Endothelial cell of umbilical vein (primary cell): ENCODE measurements around the gene ZNF528. TPM values are rescaled to one million over a fixed set of nuclear protein-coding genes. Genes with fewer than 3 reads are reported as not detected.

Source experiments
- polyA plus RNA-seq, 4 experiments: library from polyadenylated mRNA; depleted of rRNA in 3 of 4; stranded (reverse) in 3 of 4; unstranded in 1 of 4; fragments of >200 nt; gene quantifications; 2 replicates each; pipeline versions ENCODE4 v1.2.1 to v1.2.3, GENCODE V29; 2011 to 2012; ENCODE audit warnings: missing spikeins in 1 of 4
- small RNA-seq: library from RNA; depleted of rRNA; stranded (forward); fragments of <200 nt; gene quantifications from one replicate; pipeline ENCODE3, GENCODE V24; 2012; ENCODE audit warnings: low replicate concordance, low read depth; ENCODE audit not compliant: insufficient read depth, insufficient read length
- total RNA-seq: library from RNA; stranded (reverse); gene quantifications from 2 replicates; pipeline ENCODE4 v1.2.3, GENCODE V29; 2021

Gene ZNF528
- total and polyA plus RNA-seq, 2 donors (not counting 3 experiments of a cell fraction or from before 2014, with no cell fraction given), result 6.2 to 16.1 TPM

Small RNA genes lying within 50 kb of the gene (small RNA-seq; reads per million reads assigned to genes)
- gene AC010332.1, result not detected

Other genes starting within 250 kb of the ZNF528 start
- 7.2 and 9.3 TPM in 2 replicates for gene ZNF836, start 226.2 kb upstream of the ZNF528 start, total RNA-seq
- 2.1 and 2.6 TPM in 2 replicates for gene ZNF836, start 226.2 kb upstream of the ZNF528 start, polyA plus RNA-seq
- 253 and 257 TPM in 2 replicates for gene PPP2R1A, start 207.8 kb upstream of the ZNF528 start, total RNA-seq
- gene PPP2R1A, start 207.8 kb upstream of the ZNF528 start, polyA plus RNA-seq, result 216 and 221 TPM in 2 replicates
- gene ZNF766, start 128.3 kb upstream of the ZNF528 start, total RNA-seq, result 8.9 and 9.1 TPM in 2 replicates
- gene ZNF766, start 128.3 kb upstream of the ZNF528 start, polyA plus RNA-seq, result 1.8 and 2.9 TPM in 2 replicates
- gene ZNF480, start 100.7 kb upstream of the ZNF528 start, total RNA-seq, result 9.2 and 10.0 TPM in 2 replicates
- 2.0 and 3.6 TPM in 2 replicates for gene ZNF480, start 100.7 kb upstream of the ZNF528 start, polyA plus RNA-seq
- gene ZNF610, start 61.6 kb upstream of the ZNF528 start, total RNA-seq, result 0.97 and 1.1 TPM in 2 replicates
- gene ZNF610, start 61.6 kb upstream of the ZNF528 start, polyA plus RNA-seq, result 1.3 and 1.7 TPM in 2 replicates
- gene ZNF880, start 27.9 kb upstream of the ZNF528 start, total RNA-seq, result 7.9 and 11.0 TPM in 2 replicates
- 8.3 and 10.7 TPM in 2 replicates for gene ZNF880, start 27.9 kb upstream of the ZNF528 start, polyA plus RNA-seq
- not detected in 2 replicates for gene ZNF534, start 31.3 kb downstream of the ZNF528 start, total RNA-seq
- gene ZNF534, start 31.3 kb downstream of the ZNF528 start, polyA plus RNA-seq, result not detected in 2 replicates
- 0.85 and 1.00 TPM in 2 replicates for gene ZNF578, start 55.7 kb downstream of the ZNF528 start, total RNA-seq
- 0.40 and 0.46 TPM in 2 replicates for gene ZNF578, start 55.7 kb downstream of the ZNF528 start, polyA plus RNA-seq
- 13.6 and 15.2 TPM in 2 replicates for gene ZNF808, start 129.8 kb downstream of the ZNF528 start, total RNA-seq
- gene ZNF808, start 129.8 kb downstream of the ZNF528 start, polyA plus RNA-seq, result 1.8 and 1.9 TPM in 2 replicates
- gene ZNF701, start 172.4 kb downstream of the ZNF528 start, total RNA-seq, result 12.1 and 12.3 TPM in 2 replicates
- gene ZNF701, start 172.4 kb downstream of the ZNF528 start, polyA plus RNA-seq, result 4.4 and 4.7 TPM in 2 replicates
- gene ZNF83, start 240.5 kb downstream of the ZNF528 start, total RNA-seq, result 39.3 and 41.4 TPM in 2 replicates
- 29.6 and 32.3 TPM in 2 replicates for gene ZNF83, start 240.5 kb downstream of the ZNF528 start, polyA plus RNA-seq